HFF-Myc (cell line): ENCODE measurements around the gene STAC.
A peak's percentile ranks its signal among the peaks of the same experiment; 100 is the strongest.

Experiments used
- DNase-seq: peaks from one replicate; pipeline ENCODE4 v3.0.0-alpha.2; 2011; ENCODE audit warnings: low read depth; ENCODE audit errors: extremely low read depth
- H3K4me3 ChIP-seq: replicated peaks from 2 replicates; pipeline ENCODE4 v1.5.1; 2011; ENCODE audit warnings: low read depth, mild to moderate bottlenecking, control low read depth, low read length
- CTCF ChIP-seq: IDR thresholded peaks from 2 replicates; pipeline ENCODE4 v1.5.1; 2012; ENCODE audit warnings: mild to moderate bottlenecking, low read depth, low read length, control low read depth; ENCODE audit errors: missing control alignments

Gene STAC

GRCh38 chr3:36366308-36366707, 14.0 kb upstream of the STAC start:
- no peak for DNase-seq
- no peak for TF ChIP-seq CTCF
- H3K4me3 ChIP-seq: no peak overlapping the region

GRCh38 chr3:36367912-36368573, 12.3 kb upstream of the STAC start:
- DNase-seq: no peak
- TF ChIP-seq CTCF: no peak
- no peak overlapping the region for H3K4me3 ChIP-seq

GRCh38 chr3:36372534-36372935, 7.8 kb upstream of the STAC start:
- no peak for TF ChIP-seq CTCF
- no peak for DNase-seq
- H3K4me3 ChIP-seq: no peak overlapping the region

DNA sequence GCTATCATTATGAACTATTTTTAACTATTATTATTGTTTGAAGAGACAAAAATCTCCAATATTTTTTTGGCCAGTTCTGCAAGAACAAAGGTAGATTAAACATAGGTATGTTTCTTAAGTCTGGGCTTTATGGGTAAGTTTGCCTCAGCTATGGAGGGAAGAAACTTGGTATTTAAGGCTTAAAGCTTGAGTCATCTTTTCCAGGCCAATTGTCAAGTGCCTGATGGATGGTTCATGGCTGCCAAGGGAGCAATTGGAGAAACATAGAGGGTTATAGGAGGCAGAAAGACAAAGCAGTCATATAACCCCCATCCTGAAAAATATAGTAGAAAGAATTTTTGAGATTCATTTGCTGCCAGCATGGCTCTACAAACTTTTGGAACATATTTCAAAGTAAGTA, 7.2 kb upstream of the STAC start:
- TF ChIP-seq CTCF: no peak
- H3K4me3 ChIP-seq: no peak overlapping the region
- no peak for DNase-seq

GRCh38 chr3:36373666-36374065, 6.6 kb upstream of the STAC start:
- no peak for TF ChIP-seq CTCF
- no peak overlapping the region for H3K4me3 ChIP-seq
- DNase-seq: no peak

DNA sequence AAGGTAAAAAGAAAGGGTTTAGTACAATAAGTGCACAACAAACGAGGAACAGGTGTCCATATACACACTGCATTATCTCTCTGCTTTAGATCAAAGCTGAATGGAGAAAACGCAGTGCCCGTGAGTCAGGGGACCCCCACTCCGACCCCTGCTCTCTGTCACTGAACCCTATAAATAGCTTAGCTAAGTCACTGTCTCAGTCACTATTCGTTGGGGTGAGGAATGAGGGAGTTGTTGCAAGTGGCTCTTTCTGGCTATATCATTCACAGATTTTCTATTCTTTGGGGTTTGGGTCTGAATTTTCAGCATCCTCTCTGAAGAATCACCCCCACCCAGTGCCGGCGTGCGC, 458 bp upstream of the STAC start:
- DNase-seq: no peak
- no peak for TF ChIP-seq CTCF
- H3K4me3 ChIP-seq: peak overlapping the region; percentile 78
